ENCODE measurements around the gene VWA5B1. TPM values are rescaled to one million over a fixed set of nuclear protein-coding genes. Genes with fewer than 3 reads are reported as not detected.
A peak's percentile ranks its signal among the peaks of the same experiment; 100 is the strongest.

Gene VWA5B1
- total RNA-seq: 0.04 TPM
- polyA plus RNA-seq (ENCODE audit: insufficient read depth in 1 of 8, insufficient read length in 8 of 8, low replicate concordance in 1 of 8): under 1 TPM; 0.16 to 0.65 (median 0.27) TPM
- long read RNA-seq, donor 1: 0 reads
- long read RNA-seq, donor 2: 0 reads
- long read RNA-seq, donor 3: 0 reads
- long read RNA-seq, donor 4: 0 reads
- long read RNA-seq, donor 5: 0 reads
- long read RNA-seq, donor 6: 0 reads
- long read RNA-seq, donor 7: 0 reads
- long read RNA-seq, donor 8: 0 reads
- long read RNA-seq, donor 9: 0 reads
- long read RNA-seq, donor 10: 0 reads
- long read RNA-seq, donor 11: 0 reads

DNA sequence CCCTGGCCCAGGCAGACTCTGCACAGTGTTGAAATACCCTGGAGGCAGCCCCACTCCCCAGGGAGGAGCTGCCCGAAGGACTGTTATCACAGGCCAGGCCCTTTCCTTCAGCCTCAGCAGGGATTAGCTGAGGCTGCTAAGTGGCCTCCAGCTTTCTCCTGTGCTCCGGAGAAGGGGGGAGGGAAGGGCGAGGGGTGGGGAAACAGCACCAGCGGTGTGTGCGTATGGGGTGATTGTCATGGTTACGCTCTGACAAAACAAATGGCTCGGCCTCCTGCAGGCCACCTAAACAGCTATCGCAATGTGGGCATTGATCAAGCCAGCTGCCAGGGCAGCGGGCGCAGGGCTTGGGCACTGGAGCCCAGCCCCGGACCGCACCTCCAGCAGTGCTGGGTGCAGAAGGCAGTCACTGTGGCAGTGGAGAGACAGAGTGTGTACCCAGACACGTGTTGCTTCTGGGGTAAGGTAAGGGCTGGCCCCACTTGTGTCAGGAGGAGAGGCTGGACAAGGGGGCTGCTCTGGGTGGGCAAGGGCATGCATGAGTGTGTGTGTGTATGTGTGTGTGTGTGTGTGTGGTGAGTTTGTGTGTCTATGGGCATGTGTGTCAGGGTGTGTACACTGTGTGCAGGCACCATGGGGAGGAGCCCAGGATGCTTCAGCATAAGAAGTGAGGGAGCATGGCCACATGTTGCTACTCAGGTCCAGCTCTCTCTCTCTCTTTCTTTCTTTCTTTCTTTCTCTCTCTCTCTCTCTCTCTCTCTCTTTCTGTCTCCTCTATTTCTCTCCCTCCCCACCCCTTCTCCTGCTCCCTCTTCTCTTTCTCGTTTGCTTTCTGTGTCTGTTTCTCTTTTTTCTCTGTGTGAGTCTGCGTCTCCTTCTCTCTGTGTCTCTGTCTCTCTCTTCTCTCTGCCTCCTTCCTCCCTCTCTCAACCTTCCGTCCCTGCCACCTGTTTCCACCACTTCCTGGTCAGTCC is at the start of gene VWA5B1:
TSS of gene VWA5B1 (plus strand) at position 252 of the 974 bp plus-strand sequence. CDS start 19,727 bp downstream, outside the sequence.
- Histone ChIP-seq H3K4me3 (ENCODE audit: low read length) (no peak within 1 kb of the TSS), H3K36me3 (ENCODE audit: control insufficient read depth, insufficient read depth, low read length) (no peaks in the 10 kb centered on the region), H3K27ac (ENCODE audit: low read length) (no peak within 1 kb of the TSS), H3K4me1 (ENCODE audit: control insufficient read depth, insufficient read depth, low read length) (peaks cover 7% of the 10 kb centered on the region), H3K27me3 (ENCODE audit: control insufficient read depth, insufficient read depth, low read length) (peaks cover 44% of the 10 kb centered on the region), H3K9me3 (replicated peaks; ENCODE audit: control insufficient read depth, low read depth, low read length) (no peaks in the 10 kb centered on the region)
- no peak for DNase-seq
- WGBS (ENCODE audit: insufficient coverage): 16% methylated on average over 15 of the region's 16 CpGs

- Histone ChIP-seq H3K9me3 (replicated peaks; ENCODE audit: control insufficient read depth, low read depth, low read length) (no peaks in the 10 kb centered on the region), H3K36me3 (ENCODE audit: control insufficient read depth, insufficient read depth, low read length) (no peaks in the 10 kb centered on the region), H3K27ac (ENCODE audit: low read length) (no peak overlapping the region), H3K4me1 (ENCODE audit: control insufficient read depth, insufficient read depth, low read length) (peaks cover 4% of the 10 kb centered on the region), H3K27me3 (ENCODE audit: control insufficient read depth, insufficient read depth, low read length) (peaks cover 18% of the 10 kb centered on the region), H3K4me3 (ENCODE audit: low read length) (no peak overlapping the region)
- 63% methylated on average over 33 of the region's 37 CpGs for WGBS (ENCODE audit: insufficient coverage)
- DNase-seq: no peak
Measured at GRCh38 chr1:20242890-20243479, 47.7 kb upstream of the VWA5B1 start.

DNA sequence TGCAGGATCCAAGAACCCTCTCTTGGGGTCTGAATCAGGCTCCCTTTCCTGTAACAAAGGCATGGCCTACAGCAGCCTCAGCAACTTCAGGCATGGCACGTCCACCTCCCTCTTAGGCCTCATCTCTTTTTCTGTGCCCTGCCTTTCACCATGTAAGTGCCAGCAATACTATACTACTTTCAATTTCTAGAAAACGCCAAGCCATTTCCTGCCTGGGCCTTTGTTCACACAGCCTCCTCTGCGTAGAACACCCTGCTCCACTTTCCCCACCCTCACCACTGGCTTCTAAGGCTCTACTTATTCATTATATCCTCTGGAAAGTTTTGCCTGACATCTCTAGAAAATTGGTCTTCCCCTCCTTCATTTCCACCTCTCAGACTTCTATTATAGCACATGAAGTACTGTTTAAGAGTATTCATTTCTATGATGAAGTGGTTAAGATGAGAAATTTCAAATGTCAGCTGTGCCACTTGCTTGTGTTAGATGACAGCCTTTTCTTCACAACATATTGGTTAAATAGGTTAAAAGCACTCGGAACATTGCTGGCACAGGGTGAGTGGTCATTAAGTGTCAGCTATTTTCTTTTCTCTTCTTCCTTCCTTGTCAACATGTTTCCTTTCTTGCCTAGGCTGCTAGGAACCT is 41.6 kb upstream of the VWA5B1 start:
- H3K9me3 ChIP-seq (replicated peaks; ENCODE audit: control insufficient read depth, low read depth, low read length): no peaks in the 10 kb centered on the region
- no peaks in the 10 kb centered on the region for H3K36me3 ChIP-seq (ENCODE audit: control insufficient read depth, insufficient read depth, low read length)
- no peak overlapping the region for H3K4me3 ChIP-seq (ENCODE audit: low read length)
- 55% methylated on average over 3 of the region's 4 CpGs for WGBS (ENCODE audit: insufficient coverage)
- no peaks in the 10 kb centered on the region for H3K4me1 ChIP-seq (ENCODE audit: control insufficient read depth, insufficient read depth, low read length)
- peaks cover 8% of the 10 kb centered on the region for H3K27me3 ChIP-seq (ENCODE audit: control insufficient read depth, insufficient read depth, low read length)
- no peak for DNase-seq
- no peak overlapping the region for H3K27ac ChIP-seq (ENCODE audit: low read length)

- Histone ChIP-seq H3K27ac (ENCODE audit: low read length) (no peak overlapping the region), H3K9me3 (replicated peaks; ENCODE audit: control insufficient read depth, low read depth, low read length) (no peaks in the 10 kb centered on the region), H3K4me1 (ENCODE audit: control insufficient read depth, insufficient read depth, low read length) (no peaks in the 10 kb centered on the region), H3K4me3 (ENCODE audit: low read length) (no peak overlapping the region), H3K36me3 (ENCODE audit: control insufficient read depth, insufficient read depth, low read length) (no peaks in the 10 kb centered on the region), H3K27me3 (ENCODE audit: control insufficient read depth, insufficient read depth, low read length) (peaks cover 5% of the 10 kb centered on the region)
- 18% methylated on average over 4 of the region's 7 CpGs for WGBS (ENCODE audit: insufficient coverage)
- peak; percentile 11 for DNase-seq
Measured at GRCh38 chr1:20250340-20250989, 40.2 kb upstream of the VWA5B1 start.

DNA sequence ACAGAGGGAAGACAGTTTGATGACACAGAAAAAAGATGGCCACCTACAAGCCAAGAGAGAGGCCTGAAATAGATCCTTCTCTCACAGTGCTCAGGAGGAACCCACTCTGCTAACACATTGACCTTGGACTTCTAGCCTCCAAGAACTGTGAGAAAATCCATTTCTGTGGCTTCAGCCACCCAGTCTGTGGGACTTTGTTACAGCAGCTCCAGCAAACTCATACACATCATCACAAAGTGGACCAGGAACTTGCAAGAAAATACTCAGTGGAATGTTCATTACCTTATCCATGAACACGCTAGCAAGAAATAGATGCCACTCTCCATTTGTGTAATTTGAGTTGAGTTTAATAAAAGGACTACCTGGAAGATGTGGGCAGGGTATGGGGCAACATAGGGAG is 38.1 kb upstream of the VWA5B1 start:
- no peak for DNase-seq
- WGBS (ENCODE audit: insufficient coverage): 80% methylated on average over 1 of the region's 1 CpG
- H3K27me3 ChIP-seq (ENCODE audit: control insufficient read depth, insufficient read depth, low read length): no peaks in the 10 kb centered on the region
- no peaks in the 10 kb centered on the region for H3K9me3 ChIP-seq (replicated peaks; ENCODE audit: control insufficient read depth, low read depth, low read length)
- no peaks in the 10 kb centered on the region for H3K36me3 ChIP-seq (ENCODE audit: control insufficient read depth, insufficient read depth, low read length)
- peaks cover 3% of the 10 kb centered on the region for H3K4me1 ChIP-seq (ENCODE audit: control insufficient read depth, insufficient read depth, low read length)
- no peak overlapping the region for H3K4me3 ChIP-seq (ENCODE audit: low read length)
- H3K27ac ChIP-seq (ENCODE audit: low read length): no peak overlapping the region

- Histone ChIP-seq H3K4me3 (ENCODE audit: low read length) (no peak overlapping the region), H3K27me3 (ENCODE audit: control insufficient read depth, insufficient read depth, low read length) (no peaks in the 10 kb centered on the region), H3K36me3 (ENCODE audit: control insufficient read depth, insufficient read depth, low read length) (no peaks in the 10 kb centered on the region), H3K27ac (ENCODE audit: low read length) (no peak overlapping the region), H3K9me3 (replicated peaks; ENCODE audit: control insufficient read depth, low read depth, low read length) (no peaks in the 10 kb centered on the region), H3K4me1 (ENCODE audit: control insufficient read depth, insufficient read depth, low read length) (peaks cover 3% of the 10 kb centered on the region)
- DNase-seq: peak; percentile 71
- no CpG with 5 or more reads among the region's 7 CpGs for WGBS (ENCODE audit: insufficient coverage)
Measured at GRCh38 chr1:20255666-20256065, 35.0 kb upstream of the VWA5B1 start.

- 60% methylated on average over 1 of the region's 3 CpGs for WGBS (ENCODE audit: insufficient coverage)
- Histone ChIP-seq H3K36me3 (ENCODE audit: control insufficient read depth, insufficient read depth, low read length) (no peaks in the 10 kb centered on the region), H3K4me1 (ENCODE audit: control insufficient read depth, insufficient read depth, low read length) (peaks cover 7% of the 10 kb centered on the region), H3K27ac (ENCODE audit: low read length) (no peak overlapping the region), H3K9me3 (replicated peaks; ENCODE audit: control insufficient read depth, low read depth, low read length) (no peaks in the 10 kb centered on the region), H3K27me3 (ENCODE audit: control insufficient read depth, insufficient read depth, low read length) (peaks cover 5% of the 10 kb centered on the region), H3K4me3 (ENCODE audit: low read length) (no peak overlapping the region)
- DNase-seq: no peak
Measured at GRCh38 chr1:20259646-20260045, 31.0 kb upstream of the VWA5B1 start.

DNA sequence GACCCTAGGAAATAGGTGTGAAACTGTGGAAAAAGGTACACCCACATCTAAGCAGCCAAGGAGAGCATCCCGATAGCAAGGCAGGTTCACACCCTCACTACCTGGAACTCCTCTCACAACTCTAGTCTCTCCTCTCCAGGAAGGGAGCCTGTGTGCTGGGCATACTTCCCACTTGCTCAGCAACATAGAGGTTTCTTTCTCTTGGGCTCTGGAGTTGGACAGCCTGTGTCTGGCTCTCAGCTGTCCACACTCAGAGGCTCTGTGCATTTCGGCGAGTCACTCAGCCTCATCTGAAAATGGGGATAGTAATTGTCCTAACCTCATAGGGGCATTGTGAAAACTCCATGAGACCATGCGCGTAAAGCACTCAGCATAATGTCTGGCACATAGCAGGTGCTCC is 29.6 kb upstream of the VWA5B1 start:
- H3K27ac ChIP-seq (ENCODE audit: low read length): no peak overlapping the region
- H3K27me3 ChIP-seq (ENCODE audit: control insufficient read depth, insufficient read depth, low read length): peaks cover 5% of the 10 kb centered on the region
- H3K4me3 ChIP-seq (ENCODE audit: low read length): no peak overlapping the region
- 67% methylated on average over 1 of the region's 5 CpGs for WGBS (ENCODE audit: insufficient coverage)
- peak; percentile 21 for DNase-seq
- no peaks in the 10 kb centered on the region for H3K36me3 ChIP-seq (ENCODE audit: control insufficient read depth, insufficient read depth, low read length)
- no peaks in the 10 kb centered on the region for H3K9me3 ChIP-seq (replicated peaks; ENCODE audit: control insufficient read depth, low read depth, low read length)
- peaks cover 15% of the 10 kb centered on the region for H3K4me1 ChIP-seq (ENCODE audit: control insufficient read depth, insufficient read depth, low read length)

DNA sequence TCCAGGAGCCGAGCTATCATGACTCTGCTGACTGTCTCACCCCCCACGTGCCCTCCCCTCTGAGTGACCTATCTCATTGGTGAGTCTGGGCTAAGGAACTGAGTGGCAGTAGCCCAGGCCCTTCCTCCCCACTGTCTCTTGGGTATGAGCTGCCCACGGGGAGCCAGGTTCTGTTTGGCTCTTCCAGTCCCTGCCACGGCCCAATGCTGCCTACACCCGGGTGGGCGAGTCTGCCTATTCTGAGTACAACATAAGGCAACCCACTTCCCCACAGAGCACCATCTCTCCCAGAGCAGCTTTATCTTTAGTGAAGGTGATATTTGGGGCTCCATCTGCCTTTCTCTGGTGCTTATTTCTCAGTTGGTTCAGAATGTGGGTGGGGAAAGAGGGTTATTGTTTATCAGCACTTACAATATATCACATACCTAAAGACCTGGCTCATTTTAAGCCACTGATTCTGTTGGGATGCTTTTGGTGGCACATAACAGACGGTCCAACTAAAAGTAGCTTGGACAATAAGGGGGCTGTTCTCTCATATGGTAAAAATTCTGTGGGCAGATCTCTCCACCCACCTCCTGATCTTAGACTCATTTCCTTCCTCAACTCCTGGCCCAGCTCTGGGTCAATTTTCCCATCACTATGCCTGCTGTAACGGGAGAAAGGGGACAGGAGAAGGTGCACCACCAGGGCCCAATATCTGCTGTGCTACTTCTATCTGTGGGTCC is 27.7 kb upstream of the VWA5B1 start:
- H3K4me1 ChIP-seq (ENCODE audit: control insufficient read depth, insufficient read depth, low read length): peaks cover 15% of the 10 kb centered on the region
- peaks cover 5% of the 10 kb centered on the region for H3K27me3 ChIP-seq (ENCODE audit: control insufficient read depth, insufficient read depth, low read length)
- DNase-seq: no peak
- no peaks in the 10 kb centered on the region for H3K36me3 ChIP-seq (ENCODE audit: control insufficient read depth, insufficient read depth, low read length)
- no peak overlapping the region for H3K4me3 ChIP-seq (ENCODE audit: low read length)
- H3K9me3 ChIP-seq (replicated peaks; ENCODE audit: control insufficient read depth, low read depth, low read length): no peaks in the 10 kb centered on the region
- no peak overlapping the region for H3K27ac ChIP-seq (ENCODE audit: low read length)
- 71% methylated on average over 6 of the region's 8 CpGs for WGBS (ENCODE audit: insufficient coverage)
